ENCODE results near the gene CPT2.

Gene CPT2

GRCh38 chr1:53260631-53261247 lies 64.1 kb downstream of the CPT2 start:
- no peak for DNase-seq (ENCODE audit: low read depth in 2 of 3, low spot score in 1 of 3)

- DNase-seq (ENCODE audit: low read depth in 2 of 3, low spot score in 1 of 3), result no peak
Observed at GRCh38 chr1:53262000-53262399, 65.4 kb downstream of the CPT2 start.
